K562 (cell line): ENCODE results near the gene AIM2. TPM values are rescaled to one million over a fixed set of nuclear protein-coding genes. Genes with fewer than 3 reads are reported as not detected.

Experiments used
- C11orf30 ChIP-seq: fragments of 450-650 bp; IDR thresholded peaks from 2 replicates; pipeline ENCODE4 v1.6.1; 2016; ENCODE audit warnings: low read depth, mild to moderate bottlenecking
- CBFA2T3 ChIP-seq: fragments of 450-650 bp; IDR thresholded peaks from 2 replicates; pipeline ENCODE4 v1.6.1; 2017
- DPF2 ChIP-seq: fragments of 450-650 bp; IDR thresholded peaks from 2 replicates; pipeline ENCODE4 v1.6.1; 2016
- FOSL1 ChIP-seq: fragments of 200-800 bp; sonication (Bioruptor generic); conservative IDR thresholded peaks from 2 replicates; pipeline ENCODE4 v1.6.1; 2016; ENCODE audit warnings: missing genetic modification characterization, missing compliant biosample characterization
- NCOR1 ChIP-seq: fragments of 450-650 bp; IDR thresholded peaks from 2 replicates; pipeline ENCODE4 v1.6.1; 2016; ENCODE audit warnings: mild to moderate bottlenecking, moderate library complexity
- NFE2 ChIP-seq: IDR thresholded peaks from 2 replicates; pipeline ENCODE4 v1.6.1; 2014; ENCODE audit warnings: antibody characterized with exemption, low read depth
- TRIM24 ChIP-seq, 2 experiments: fragments of 450-650 bp; IDR thresholded peaks; 2 replicates each; pipeline ENCODE4 v1.6.1; 2016
- U2AF1 ChIP-seq: fragments of 200-400 bp; formaldehyde crosslinking; optimal IDR thresholded peaks from 2 replicates; pipeline ENCODE3; 2017; ENCODE audit warnings: mild to moderate bottlenecking, low read depth, low read length, moderate library complexity
- ZBED1 ChIP-seq: IDR thresholded peaks from 2 replicates; pipeline ENCODE4 v1.6.1; 2014
- ZFP91 ChIP-seq: sonication (generic); formaldehyde crosslinking; IDR thresholded peaks from 2 replicates; pipeline ENCODE4 v1.8.0; 2022; ENCODE audit warnings: mild to moderate bottlenecking, missing genetic modification reagents
- ZNF316 ChIP-seq: fragments of 450-650 bp; IDR thresholded peaks from 2 replicates; pipeline ENCODE4 v1.6.1; 2016
- ZNF408 ChIP-seq: fragments of 250-450 bp; sonication (Bioruptor Pico); IDR thresholded peaks from 2 replicates; pipeline ENCODE4 v1.4.0; 2020; ENCODE audit warnings: low read depth, mild to moderate bottlenecking, moderate library complexity
- polyA plus RNA-seq, 8 experiments: library from polyadenylated mRNA; depleted of rRNA in 4 of 8; stranded (reverse) in 5 of 8; unstranded in 3 of 8; fragments of >200 nt; fragmentation: Nextera tagmentation in 2 of 8; fragmentation: Illumina TruSeq in 1 of 8; extraction: Ambion mirVana in 2 of 8; extraction: Trizol in 1 of 8; gene quantifications; 2 replicates each; pipeline versions ENCODE4 v1.2.1 to v1.2.3, GENCODE V29; 2011 to 2014; ENCODE audit warnings: inconsistent platforms in 1 of 8, missing spikeins in 1 of 8
- total RNA-seq, 7 experiments: library from RNA; depleted of rRNA in 6 of 7; stranded (reverse); fragments of >200 nt in 6 of 7; fragmentation: Illumina TruSeq in 2 of 7; extraction: Trizol in 2 of 7; gene quantifications; 2 replicates each; pipeline versions ENCODE4 v1.2.1 to v1.2.3, GENCODE V29; 2011 to 2021; ENCODE audit warnings: low replicate concordance in 1 of 7

Gene AIM2
- total and polyA plus RNA-seq, 9 of the 15 experiments (the other 6 are each of a cell fraction or from before 2014, with no cell fraction given), result 0.10 to 0.95 (median 0.22) TPM

- peak; percentile 68 for TF ChIP-seq FOSL1 (tag)
- TF ChIP-seq ZNF408 (CRISPR knock-in tag), result no peak
- peak; percentile 54 for TF ChIP-seq NFE2
- TF ChIP-seq DPF2, result 0 out of 2 replicates have a peak, but pooled peaks have one; percentile 22
- TF ChIP-seq CBFA2T3, result 0 out of 2 replicates have a peak, but pooled peaks have one; percentile 38
- TF ChIP-seq C11orf30, result 0 out of 2 replicates have a peak, but pooled peaks have one; percentile 24
- peak; percentile 19; the same call in 1 of the 2 replicates for TF ChIP-seq NCOR1
- no peak for TF ChIP-seq ZFP91 (CRISPR knock-in tag)
- TF ChIP-seq ZBED1, result no peak
- no peak for TF ChIP-seq TRIM24 (IDR thresholded peaks at IDR 0.05)
- TF ChIP-seq ZNF316, result 0 out of 2 replicates have a peak, but pooled peaks have one; percentile 13
- no peak for TF ChIP-seq U2AF1
These were observed 3.0 kb upstream of the AIM2 start (continued) for GRCh38 chr1:159079525-159079924.
